Activated CD8-positive, alpha-beta memory T cell treated with anti-CD3 and anti-CD28 coated beads for 4 hours (primary cell): ENCODE data around the gene TH.
"Not testable (repeated sequence)": the region's sequence is repeated elsewhere in the genome, so short reads cannot be mapped to it uniquely, and the experiment has no call there.

ENCODE experiments used
- DNase-seq, 2 donors: peaks; one replicate each; pipeline ENCODE4 v3.0.0-alpha.2; 2020; ENCODE audit warnings: low read depth in 2 of 2

Gene TH

DNA sequence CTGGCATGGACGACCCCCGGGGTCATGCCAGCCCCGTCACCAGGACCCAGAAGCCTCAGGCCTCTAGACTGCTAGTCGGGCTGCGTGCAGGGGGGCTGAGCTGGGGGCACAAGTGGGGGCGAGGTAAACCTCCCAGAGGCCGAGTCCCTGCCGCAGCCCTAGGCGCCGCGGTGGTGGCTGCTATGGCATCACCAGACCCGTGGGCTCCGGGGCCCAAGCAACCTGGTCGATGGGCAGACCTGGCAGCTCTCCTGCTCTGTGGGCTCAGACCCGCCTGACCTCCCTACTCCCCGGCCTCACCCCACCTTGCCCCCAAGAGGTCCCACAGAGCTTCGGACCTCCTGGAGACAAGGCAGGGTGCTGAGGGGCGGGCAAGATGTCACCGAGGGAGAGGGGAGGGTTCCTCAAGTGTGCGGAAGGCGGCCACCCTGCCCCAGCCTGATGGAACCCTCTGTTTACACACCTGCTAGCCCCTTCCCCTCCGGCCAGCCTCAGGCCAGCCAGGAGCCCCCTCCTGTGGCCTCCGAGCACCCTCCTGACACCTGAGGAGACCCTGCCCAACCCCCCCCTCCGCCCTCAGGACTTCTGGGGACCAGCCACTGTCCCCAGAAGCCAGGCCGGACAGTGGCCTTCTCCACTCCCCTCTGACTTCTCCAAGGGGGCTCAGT, 41.8 kb downstream of the TH start:
- DNase-seq = no peak

DNA sequence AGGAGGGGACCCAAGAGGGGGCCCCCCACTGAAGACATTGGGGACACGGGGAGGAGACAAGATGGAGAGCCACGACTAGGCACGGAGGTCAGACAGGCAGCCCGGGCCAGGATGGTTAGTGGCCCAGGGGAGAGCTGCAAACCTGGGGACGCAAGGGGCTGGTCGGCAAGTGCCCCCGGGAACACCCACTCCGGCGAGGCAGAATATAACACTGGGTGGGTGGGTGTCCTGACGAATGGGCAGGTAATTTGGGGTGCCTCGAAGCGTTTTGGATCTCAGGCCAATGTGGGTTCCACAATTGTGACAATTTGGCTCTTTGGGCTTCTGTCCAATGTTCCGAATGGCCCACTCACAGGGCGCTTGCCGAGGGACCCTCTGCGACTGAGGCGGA, 42.3 kb downstream of the TH start:
- no peak for DNase-seq

DNA sequence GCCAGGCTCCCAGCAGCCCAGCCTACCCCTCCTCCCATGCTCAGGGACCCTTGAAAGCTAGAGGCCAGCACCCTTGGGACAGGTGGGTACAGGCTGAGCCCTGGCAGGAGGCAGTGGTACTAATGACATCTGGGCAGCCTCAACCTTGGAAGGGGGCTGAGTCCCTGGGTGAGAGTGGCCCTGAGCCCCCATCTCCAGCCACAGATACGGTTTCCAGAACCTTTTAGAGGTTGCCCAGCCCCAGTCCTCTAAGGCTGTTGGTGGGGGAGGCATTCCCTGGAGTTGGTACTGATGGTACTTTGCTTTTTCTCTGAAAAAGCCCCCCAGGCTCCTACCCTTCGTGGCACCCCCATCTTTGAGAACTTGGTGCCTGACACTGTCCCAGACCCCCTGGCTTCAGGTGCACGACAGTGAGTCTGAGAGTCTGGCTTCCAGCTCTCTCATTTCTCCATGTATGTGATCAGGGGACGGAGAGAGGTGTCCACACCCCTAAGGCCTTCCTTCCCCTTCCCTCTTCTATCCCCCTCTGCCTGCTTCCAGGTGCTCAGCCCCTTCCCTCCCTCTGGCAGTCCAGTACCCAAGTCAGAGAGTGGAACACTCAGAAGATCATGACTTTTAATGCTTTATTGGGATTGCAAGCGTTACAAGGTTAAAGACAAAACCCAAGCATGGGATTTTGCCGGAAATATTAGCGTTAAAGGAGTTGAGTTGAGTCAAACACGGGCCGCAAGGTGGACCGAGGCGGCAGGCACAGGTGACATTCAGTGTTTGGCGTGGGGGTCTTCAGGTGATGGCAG, 42.9 kb downstream of the TH start:
- DNase-seq = no peak

DNA sequence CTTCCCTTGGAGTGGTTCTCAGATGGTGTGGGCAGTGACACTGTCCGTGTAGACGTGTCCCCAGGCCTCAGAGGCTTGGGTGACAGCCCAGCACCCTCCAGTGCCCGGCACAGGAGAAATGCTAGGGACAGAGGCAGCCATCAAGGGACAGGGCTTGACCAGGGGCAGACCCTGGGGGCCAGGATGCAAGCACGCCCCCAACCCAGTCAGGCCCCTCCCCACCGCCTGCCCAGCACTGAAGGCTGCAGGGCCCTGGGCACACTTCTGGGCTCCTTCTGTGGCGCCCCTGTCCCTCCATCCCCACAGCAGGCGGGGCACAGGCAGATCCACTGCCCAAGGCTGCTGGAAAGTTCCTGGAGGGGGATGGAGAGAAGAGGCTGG, 43.5 kb downstream of the TH start:
- no peak for DNase-seq

DNA sequence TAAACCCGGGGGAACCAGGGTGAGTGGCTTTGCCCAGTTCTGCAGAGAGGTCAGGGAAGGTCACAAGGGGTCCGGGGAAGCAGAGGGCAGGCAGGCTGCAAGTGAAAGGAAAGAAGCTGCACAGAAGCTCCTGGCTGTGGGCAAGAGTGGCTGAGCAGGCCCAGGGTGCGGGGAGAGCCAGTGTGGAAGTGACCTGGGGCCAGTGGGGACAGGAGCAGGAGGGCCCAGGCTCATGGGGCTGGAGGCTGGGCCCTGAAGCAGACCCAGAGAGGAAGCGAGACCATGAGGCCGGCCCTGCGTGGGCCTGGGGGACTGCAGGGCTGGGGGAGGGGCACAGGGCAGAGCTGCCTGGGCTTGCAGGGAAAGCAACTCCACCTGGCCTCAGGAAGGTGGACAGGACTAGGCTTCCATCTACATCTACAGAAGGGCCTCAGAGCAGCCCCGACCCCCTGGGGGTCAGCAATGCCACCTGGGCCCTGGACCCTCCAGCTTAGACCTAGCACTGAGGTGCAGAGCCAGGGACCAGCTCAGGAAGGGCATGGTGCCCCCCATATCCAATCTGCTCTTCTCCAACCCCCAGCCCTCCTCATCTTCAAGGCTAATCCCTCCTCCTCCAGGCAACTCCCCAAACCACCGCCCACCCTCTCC, 44.0 kb downstream of the TH start:
- no peak for DNase-seq

DNA sequence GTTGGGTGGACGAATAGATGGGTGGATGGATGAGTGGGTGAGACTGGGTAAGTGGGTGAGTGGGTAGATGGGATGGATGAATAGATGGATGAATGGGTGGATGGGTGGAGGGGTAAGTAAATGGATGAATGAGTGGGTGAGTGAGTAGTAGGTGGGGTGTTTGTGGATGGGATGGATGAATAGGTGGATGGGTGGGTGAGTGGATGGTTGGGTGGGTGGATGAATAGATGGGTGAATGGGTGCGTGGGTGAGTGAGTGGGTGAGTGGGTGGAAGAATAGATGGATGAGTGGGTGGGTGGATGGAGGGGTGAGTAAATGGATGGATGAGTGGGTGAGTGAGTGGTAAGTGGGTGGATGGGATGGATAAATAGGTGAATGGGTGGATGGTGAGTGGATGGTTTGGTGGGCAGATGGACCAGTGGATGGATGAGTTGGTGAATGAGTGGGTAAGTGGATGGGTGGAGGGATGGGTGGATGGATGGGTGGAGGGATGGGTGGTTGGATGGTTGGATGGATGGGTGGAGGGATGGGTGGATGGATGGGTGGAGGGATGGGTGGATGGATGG, 45.0 kb downstream of the TH start:
- DNase-seq = no peak

DNA sequence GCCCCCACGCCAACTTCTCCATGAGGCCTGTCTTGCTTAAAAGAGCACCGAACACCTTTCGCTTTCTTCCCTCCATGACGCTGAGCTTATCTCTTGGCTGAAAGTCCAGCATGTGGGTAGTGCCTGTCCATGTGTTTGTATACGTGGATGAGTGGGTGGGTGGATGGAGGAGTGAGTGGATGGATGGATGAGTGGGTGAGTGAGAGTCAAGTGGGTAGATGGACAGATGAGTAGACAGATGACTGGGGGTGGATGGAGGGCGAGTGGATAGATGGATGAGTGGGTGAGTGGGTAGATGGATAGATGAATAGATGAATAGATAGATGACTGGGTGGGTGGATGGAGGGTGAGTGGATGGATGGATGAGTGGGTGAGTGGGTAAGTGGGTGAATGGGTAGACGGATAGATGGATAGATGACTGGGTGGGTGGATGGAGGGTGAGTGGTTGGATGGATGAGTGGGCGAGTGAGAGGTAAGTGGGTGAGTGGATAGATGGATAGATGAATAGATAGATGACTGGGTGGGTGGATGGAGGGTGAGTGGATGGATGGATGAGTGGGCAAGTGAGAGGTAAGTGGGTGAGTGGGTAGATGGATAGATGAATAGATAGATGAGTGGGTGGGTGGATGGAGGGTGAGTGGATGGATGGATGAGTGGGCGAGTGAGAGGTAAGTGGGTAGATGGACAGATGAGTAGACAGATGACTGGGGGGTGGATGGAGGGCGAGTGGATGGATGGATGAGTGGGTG, 46.7 kb downstream of the TH start:
- not testable (repeated sequence) for DNase-seq

DNA sequence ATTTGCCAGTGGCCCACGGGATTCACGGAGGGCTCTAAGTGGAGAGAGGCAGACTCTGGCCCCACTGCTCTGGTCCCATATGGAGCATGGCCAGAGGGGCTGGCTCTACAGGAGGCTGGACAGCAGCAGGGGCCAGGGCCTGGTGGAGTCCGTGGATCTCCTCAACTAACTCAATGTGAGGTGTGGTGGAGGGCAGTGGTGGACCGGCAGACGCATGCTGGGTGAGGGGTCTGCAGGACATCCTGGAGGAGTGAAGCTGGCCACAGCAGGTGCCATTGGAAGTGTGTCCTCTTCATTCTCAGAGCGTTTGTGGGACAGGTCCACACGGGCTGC, 48.0 kb downstream of the TH start:
- no peak for DNase-seq

DNA sequence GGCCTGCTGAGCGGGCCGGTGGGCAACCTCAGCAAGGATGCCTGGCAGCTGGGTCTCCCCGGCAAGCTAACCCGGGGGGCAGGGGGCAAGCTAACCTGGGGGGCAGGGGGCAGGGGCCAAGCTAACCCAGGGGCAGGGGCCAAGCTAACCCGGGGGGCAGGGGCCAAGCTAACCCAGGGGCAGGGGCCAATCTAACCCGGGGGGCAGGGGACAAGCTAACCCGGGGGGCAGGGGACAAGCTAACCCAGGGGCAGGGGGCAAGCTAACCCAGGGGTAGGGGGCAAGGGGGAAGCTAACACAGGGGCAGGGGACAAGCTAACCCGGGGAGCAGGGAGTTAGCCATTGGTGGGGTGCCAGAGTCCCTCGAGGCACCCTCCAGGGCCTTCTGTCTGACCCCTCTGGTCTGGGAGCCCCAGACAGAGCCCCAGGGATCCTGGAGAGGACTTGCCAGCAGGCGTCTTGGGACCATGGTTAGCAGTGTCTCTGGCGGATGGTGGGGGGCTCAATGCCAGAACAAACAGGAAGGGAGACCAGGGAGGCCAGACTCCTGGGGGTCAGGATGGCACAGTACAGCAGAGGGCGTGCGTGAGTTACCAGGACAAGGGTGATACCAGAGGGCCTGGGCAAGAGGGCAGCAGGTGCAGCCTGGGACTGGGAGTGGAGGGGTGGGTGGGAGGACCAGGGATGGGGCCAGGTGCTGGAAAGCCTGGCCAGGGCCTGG, 48.5 kb downstream of the TH start:
- DNase-seq = no peak

DNA sequence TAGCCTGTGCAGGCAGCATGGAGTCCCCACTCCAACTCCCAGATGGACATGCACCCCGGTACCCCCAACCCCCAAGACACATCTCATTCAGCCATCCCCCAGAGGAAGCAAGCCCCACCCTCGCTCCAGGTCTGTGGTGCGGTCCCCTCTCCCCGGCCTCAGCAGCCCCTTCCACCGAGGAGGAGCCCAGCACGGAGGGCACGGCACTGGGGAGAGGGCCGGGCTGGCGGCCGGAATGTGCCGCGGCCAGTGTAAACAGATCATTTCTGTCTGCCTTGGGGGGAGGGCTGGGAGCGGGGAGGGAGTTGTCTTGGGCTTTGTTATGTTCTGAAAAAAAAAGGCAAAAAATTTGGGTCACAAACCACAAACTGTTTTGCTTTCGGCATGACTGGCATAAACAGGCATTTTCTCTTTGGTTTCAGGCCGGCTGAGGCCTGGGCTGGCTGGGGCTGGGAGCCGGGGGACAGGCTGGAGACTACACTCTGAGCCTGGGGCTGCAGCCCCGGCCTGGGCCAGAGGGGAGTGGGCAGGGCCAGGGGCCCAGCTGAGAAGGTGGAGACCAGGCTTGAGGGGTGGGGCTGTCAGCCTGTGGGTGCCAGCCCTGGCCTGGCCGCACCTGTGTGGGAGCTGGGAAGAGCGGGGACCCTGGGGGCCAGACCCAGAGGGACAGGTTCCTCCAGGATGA, 49.3 kb downstream of the TH start:
- no peak for DNase-seq

DNA sequence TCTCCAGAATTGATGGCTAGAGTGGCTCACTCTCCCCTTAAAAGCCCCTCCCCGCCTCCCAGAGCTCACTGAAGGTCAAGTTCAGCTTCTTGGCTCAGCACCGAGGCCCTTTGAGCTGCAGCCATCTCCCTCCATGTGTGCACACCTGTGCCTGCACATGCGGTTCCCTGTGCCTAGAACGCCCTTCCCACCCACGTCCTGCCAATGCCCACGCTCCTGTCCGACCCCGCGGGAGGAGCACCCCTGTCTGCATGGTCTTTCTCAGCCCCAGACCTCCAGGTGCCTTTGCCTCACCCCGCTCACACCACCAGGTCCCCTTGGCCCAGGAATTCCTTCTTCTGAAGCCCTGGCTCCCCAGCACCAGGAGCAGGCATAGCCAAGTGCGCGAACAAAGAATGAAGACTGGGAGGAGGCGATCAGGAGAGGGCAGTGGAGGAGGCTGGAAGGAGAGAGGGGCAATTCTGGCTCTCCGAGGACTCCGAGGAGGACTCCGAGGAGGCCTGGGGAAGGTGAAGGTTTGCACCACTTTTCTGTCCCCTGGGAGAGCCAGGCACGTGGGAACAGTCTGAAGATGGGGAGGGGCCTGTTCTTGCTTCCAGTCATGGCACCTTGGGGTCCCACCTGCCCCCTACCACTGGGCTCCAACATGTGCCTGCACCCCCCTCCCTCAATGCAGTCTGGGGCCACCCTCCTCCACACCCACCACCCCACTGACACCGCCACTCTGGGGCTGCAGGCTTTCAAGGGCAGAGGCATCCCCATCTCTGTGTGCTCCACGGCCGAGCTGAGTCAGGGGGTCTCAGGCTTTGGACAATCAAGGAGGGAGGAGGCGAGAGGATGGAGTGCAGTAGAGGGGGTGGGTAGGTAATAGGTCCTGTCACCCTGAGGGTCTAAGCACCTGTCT, 50.1 kb downstream of the TH start:
- DNase-seq = no peak

DNA sequence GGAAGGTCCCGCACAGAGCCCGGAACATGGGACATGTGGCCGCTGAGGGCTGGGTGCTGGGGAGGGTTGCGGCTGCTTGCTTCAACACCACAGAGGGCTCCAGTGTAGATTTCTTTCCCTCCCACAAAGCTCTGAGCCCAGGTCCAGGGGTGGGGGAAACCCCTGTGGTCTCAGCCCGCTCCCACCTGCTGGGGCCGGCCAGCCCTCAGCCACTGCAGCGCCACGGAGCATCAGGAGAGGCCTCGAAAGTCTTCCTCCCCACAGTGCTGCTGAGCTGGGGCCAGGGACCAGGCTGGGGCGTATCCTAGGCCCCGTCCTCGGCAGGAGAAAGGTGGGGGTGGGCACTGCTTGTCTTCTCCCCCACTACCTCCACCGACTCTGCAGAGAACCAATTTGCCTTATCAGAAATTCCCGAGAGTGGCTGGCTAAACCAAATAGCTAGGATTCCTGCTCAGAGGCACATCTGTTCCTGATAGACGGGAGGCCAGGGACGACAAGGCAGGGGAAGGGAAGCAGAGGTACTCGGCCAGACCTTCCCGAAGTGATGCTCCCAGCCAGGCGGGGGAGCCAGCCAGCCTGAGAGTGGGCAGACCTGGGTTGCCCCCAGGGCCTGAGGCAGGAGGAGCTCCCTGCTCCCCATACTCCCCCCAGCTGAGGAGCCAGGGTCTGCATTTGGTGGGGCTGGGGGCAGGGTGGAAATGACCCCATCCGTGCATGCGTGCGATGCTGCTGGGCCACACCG, 51.1 kb downstream of the TH start:
- no peak for DNase-seq

DNA sequence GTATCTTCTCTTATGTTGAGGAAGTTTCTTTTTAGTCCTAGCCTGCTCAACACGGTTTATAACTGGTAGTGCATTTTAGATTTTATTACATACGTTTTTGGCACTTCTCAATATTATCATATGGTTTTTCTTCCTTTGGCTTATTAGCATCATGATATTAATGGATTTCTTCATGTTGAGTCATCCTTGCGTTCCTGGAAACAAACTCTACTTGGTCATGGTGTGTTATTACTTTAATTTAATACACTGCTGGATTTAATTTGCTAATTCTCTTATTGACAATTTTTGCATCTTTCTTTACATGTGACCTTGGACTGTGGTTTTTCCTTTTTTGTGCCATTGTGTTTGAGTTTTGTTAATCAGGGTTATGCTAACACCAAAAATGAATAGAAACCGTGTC, 52.9 kb downstream of the TH start:
- DNase-seq = no peak

DNA sequence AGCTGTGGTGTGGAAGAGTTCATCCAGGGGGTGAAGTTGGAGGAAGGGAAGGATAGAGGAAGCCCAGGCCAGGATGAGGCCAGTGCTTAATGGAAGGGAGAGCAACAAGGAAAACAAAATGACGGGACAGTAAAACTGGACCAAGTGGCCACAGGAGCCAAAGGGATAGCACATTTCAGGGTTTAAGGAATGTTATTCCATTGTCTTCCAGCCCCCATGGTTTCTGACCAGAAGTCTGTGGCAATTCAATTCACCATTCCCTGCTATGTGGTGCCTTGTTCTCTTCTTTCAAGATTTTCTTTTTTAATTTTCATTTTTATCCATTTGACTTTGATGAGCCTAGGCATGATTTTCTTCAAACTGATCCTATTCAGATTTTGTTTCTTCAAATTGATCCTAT, 54.9 kb downstream of the TH start:
- no peak for DNase-seq

DNA sequence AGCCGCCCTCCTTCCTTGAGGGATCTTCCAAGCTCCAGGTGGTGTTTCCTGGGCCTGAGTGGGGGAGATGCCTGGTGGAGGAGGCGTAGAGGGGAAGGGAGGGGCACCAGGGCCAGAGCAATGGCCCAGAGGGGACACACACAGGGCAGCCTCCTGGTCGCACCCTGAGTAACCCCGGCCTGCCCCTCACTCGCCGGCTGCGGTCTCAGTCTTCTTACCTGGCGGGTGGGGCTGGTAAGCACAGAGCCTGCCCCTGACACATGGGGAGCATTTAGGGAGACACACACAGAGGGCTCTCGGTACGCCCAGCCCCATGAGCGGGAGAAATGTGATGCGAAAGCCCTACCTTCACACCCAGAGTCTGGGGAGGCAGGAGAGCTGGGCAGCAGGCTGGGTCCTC, 56.3 kb downstream of the TH start:
- DNase-seq = no peak

DNA sequence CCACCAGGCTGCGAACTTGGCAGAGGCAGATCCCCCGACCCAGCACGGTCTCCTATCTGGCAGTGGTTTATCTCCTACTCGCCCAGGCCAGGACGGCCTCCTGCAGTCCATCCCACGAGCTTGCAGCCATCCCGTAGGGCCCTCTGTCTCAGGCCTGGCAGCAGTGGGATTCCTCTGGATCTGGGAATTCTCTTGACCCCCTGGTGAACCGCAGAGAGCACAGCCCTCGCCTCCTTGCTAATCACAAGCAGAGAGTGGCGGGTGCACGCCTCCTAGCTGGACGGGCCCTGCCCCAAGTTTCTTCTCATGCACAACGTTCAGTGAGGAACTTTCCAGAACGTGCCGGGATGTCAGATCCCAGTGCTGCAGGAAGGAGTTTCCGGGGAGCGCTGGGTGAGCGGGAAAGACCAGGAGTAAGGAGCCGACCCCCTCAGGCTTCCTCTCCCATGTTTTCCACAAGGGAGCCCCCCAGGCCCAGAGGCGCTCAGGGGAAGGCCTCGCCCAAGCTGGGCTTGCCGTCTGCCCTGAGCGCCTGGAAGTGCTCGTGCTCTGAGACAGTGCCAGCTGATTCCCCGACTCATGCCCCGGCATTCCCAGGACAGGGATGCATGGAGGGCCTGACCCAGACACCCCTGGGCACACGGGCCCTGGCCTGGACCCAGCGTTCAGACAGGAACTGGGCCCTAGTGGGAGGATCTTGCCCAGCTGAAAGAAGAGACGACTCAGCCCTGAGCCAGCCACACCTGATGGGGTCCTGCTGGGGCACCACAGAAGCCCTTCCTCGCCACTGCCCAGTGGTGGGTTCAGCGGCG, 57.0 kb downstream of the TH start:
- DNase-seq = no peak
